ENCODE data around the gene CFDP1.

DNA sequence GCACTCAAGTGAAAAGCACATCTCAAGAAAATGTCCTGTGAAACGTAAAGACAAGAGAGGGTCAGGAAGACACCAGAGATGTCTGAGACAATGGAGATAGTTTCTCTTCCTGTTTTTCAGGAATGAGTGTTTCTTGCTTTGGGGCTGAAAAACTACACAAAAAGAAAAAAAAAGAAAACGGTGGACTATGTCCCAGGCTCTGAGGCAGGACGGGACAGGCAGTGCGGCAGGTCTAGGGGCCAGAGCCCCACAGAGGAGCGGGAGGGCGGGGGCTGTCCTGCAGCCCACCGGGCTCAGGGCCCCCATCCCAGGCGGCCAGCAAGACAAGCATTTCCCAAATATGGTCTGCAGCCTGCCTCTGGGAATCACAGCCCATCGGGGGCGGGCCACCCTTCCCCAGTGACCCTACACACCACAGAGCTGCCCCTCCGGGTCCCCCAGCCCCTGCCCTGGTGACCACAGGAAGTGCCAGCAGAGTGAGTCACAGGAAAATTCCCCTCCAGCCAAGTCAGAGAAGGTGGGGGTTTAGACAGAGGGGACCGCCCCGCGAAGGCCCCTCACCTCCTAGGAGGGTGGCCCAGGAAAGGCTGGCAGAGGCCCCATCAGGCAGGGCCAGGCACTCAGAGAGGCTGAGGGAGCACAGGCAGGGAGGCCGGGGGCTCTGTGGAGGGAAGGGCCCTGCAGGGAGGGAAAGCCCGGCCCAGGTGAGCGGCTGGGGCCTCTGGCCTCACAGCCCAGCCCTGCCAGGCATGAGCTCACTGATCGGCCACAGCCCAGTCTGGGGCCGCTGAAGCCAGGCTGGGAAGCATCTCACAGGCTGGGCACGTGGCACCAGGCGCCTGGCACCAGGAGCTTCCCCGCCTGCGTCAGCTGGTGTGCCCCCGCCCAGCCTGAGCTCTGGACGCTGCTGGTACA is 188.2 kb downstream of the CFDP1 start:
- TF ChIP-seq, protein P1, sequence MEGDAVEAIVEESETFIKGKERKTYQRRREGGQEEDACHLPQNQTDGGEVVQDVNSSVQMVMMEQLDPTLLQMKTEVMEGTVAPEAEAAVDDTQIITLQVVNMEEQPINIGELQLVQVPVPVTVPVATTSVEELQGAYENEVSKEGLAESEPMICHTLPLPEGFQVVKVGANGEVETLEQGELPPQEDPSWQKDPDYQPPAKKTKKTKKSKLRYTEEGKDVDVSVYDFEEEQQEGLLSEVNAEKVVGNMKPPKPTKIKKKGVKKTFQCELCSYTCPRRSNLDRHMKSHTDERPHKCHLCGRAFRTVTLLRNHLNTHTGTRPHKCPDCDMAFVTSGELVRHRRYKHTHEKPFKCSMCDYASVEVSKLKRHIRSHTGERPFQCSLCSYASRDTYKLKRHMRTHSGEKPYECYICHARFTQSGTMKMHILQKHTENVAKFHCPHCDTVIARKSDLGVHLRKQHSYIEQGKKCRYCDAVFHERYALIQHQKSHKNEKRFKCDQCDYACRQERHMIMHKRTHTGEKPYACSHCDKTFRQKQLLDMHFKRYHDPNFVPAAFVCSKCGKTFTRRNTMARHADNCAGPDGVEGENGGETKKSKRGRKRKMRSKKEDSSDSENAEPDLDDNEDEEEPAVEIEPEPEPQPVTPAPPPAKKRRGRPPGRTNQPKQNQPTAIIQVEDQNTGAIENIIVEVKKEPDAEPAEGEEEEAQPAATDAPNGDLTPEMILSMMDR (IDR thresholded peaks at IDR 0.05; ENCODE audit: poor library complexity) = no peak
- TF ChIP-seq EZH2 (IDR thresholded peaks at IDR 0.05; ENCODE audit: borderline replicate concordance) (no peak), EZH2phosphoT487 (IDR thresholded peaks at IDR 0.05; ENCODE audit: low read depth, severe bottlenecking, unreplicated experiment) (no peak)

Measured in hepatocyte (in vitro differentiated cells).